ENCODE measurements around the gene FAM72C.
A peak's percentile ranks its signal among the peaks of the same experiment; 100 is the strongest.
"Not testable (repeated sequence)": the region's sequence is repeated elsewhere in the genome, so short reads cannot be mapped to it uniquely, and the experiment has no call there.

The FAM72C gene

DNA sequence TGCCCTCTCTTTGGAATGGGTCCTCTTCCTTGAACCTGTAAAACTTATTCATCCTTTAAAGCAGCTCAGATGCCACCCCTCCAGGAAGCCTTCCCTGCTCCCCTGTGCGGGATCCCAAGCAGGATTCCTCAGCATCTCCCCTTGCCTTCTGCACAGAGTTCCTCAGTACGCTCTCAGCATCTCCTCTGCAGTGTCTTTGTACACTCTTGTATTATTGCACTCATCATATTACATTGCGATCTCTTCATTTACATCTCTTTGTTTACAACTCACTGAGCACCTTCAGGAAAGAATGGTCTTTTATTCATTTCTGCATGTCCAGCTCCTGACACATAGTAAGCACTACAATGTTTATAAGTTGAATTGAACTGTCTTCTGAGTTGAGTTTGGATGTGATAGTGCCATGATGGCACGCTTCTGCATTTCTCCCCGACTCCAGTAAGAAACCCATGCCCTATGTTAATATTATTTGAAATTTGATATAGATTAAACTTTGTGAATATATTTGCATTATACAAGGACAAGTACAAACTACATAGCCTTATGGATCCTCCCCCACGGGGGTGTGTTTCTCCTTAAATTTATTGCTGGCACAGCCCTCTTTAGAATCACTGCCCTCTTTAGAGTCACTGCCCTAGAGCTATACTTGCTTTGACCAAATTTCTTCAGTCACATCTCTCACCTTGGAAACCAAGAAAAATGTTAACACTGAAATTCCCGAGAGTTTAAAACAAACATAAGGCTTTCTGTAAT is 13.1 kb upstream of the FAM72C start:
- not testable (repeated sequence) for DNase-seq

DNA sequence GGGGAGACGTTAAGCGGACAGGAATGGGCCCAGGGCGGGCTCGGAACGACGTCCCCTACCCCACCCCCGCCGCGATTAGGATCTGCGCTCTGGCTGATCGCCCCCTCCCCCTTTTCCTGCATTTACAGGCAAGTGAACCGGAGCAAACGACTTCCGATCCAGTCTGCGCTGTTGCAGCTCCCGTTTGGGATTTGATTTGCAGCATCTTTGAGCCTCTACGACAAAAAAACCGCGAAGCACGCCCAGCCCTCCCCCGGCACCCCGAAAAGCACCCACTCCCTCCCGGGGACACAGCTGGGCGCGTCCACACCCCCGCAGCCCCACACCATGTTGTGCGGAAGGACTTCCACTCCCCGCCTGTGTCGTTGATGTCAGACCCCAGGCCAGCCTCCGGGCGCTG is 2.6 kb upstream of the FAM72C start:
- DNase-seq: peak; percentile 0

DNA sequence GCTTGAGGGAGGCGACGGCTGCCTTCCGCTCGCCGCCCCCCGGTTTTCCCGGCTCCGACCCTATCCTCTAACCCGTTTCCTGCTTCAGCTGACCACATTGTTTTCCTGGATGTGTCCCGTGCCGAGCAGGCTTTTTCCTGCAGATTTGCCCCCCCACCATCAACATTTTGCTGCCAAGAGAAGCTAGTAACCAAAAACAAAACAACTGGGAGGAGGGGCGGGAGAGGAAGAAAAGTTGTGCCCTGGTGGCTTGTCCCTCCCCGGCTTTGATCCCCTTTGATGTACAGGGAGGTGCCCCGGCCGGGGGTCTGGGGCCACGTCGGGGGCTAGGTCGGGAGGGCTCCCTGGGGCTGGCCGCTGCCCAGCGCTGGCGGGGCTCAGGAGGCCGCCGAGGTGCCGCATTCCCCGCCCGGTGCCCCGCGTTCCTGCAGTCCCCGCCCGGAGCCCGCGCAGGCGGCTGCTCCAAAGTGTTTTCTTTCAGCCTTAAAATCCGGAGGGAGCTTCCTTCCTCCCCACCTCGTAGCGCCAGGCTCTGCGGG is 2.2 kb upstream of the FAM72C start:
- DNase-seq: not testable (repeated sequence)

DNA sequence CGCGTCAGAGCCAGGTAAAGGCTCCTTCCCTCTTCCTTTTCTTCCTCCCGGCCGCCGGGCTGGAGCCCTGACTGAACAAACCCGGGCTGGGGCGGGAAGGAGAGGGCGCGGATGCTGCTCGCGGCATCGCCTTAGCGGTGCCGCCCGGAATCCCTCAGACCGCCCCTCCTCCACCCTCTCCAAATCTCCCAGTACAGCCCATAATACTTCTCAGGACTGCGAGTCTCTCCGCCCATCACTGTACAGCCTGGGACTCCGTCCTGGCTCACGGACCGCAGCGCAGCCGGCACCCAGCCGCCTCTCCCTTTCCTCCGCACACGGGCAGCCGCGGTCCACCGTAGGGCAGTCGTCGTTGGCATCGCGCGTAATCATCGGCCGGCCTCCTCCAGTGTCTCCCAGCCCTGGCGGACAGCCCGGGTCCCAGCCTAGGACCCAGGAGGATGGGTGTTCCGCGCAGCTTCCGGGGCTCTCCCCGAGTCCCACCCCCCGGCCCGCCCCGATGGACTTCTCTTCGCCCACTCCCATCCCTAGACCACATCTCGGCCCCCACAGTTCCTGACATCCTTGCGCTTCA is 1.1 kb upstream of the FAM72C start:
- not testable (repeated sequence) for DNase-seq

DNA sequence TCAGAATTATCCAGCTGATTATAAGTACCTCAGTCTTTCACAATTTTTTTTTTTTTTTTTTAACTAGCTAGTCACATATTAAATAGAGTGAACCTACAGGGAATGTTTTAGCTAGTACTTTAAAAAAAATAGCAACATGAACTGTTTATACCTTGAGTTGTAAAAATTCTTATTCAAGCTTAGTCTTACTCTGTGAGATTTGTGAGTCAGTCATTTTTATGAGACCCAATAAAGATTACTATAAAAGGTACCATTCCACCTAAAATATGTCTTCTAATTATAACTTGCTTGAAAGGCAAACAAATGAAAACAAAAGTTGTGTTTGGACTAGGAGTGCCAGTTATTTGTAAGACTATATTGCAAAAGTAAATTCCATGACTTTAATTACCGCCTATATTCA is 5.9 kb downstream of the FAM72C start:
- DNase-seq: not testable (repeated sequence)

DNA sequence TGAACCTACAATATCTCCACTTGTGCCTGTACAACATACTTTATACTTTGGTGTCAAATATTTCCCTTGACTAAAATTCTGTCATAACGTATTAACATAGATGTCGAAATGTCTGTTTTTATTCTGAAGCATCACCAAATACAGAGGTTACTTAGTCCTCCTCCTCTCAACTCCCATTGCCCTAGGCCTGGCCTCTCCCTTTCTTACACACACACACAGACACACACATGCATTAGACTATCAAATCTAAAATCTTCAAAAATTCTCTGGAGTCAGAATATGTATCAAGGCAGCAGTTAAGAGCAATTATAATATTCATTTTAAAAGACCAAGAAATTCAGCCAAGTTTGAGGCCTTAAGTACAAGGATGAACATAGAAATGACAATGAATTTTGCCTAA is 7.5 kb downstream of the FAM72C start:
- not testable (repeated sequence) for DNase-seq

DNA sequence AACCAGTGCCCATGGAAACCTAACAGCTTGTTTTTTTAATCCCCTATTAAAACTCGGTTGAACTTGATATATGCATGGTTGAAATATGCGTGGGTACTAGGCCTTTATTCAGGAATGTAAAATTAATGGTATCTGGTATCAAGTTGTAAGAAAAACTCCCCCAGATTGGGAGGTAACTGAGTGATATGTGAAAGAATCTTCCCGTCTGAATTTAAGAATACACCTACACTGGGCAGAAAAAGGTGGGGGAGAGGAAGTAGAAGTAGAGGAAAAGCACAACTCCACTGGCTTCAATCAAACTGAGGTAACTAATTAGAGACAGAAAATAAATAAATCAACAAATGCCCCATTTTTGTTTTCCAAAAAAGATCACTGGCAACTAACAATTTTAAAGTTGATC is 15.9 kb downstream of the FAM72C start:
- not testable (repeated sequence) for DNase-seq

DNA sequence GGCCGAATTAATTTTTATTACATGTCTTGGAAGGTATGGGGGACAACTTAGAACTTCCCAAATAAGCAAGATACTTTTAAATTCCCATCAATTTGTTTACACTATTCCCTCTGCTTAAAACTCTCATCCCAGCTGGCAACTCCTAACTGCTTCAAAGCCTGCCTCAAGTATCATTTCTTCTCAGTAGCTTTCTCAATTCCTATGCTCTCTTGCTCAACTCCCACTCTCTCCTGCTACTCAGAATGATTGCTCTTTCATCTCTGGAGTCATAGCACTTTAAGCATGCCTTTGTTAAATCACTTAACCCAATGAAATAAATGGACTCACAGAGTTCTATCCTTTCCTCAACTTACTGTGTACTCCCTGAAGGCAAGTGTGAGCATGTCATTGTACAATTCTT is 18.9 kb downstream of the FAM72C start:
- not testable (repeated sequence) for DNase-seq

DNA sequence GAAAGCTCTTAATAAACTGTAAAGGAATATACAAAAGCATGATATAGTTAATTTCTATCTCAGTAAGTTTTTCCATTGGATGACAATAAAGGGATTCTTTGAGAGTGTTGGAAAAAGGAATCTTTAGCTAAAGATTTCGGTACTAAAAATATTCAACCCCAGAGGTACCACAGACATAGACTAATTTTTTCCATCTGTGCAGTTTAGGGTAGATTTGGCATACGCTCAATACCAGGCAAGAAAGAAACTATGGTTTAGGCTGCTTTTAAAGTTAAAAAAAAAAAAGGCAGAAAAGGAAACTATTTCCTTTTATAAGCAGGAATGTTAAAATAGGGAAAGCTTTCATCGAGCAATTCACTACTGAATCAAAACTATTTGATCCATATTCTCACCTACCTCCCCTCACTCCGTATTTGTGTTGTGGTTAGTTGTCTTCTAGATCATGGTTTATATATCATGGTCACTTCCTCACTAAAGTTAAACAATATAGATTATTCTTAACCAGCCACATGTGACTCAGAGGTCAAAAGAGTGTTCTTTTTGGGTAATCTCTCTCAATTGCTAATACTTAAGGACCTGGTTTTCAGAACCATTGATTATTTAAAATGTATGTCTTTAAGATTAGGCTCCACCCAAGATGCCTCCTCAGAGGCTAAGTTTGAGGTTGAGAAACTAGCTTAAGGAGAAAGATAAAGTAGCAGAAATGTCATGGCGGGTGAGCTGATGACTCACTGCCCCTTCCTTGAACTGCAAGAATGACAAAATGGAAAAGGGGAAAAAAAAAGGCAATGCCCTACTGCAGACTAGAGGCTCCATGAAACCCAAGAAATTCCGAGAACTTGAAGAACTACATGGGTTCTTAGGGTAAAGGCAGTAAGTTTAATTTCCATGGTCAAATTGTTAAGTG is 20.0 kb downstream of the FAM72C start:
- not testable (repeated sequence) for DNase-seq

DNA sequence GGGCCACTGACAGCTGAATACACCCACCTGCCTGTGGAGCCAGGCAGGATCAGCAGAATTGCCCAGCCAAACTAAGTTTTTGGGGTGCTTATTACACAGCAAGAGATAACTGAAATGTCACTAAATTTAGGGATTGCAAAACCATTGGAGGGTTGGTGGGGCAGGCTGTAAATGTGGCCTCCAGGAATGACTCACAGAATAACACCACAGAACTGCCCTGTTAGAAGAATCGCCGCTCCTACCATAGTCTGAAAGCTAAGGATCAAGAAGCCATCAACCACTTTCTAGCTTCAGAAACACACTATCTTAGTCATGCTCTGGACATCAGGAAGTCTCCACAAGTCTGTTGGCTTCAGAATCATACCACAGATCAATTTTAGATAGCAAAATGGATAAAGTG is 24.0 kb downstream of the FAM72C start:
- DNase-seq: not testable (repeated sequence)

DNA sequence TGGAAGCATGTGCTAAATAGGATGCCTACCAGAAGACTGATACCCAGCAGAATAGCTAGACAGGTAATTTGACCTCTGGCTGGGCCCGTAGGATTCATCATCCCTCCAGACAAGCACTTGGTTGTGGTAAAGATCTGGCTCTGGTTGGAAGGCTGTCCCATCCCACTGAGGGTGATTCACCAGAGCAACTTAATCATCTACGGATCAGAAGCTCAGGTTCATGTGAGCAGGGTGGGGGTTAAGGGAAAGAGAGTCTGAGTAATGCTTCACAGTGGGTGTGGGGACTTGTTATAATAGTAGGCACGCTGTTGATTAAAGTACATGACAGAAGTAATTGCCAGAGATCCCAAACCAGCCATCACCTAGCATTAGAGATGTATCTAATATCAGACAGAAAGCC is 26.5 kb downstream of the FAM72C start:
- DNase-seq: not testable (repeated sequence)

DNA sequence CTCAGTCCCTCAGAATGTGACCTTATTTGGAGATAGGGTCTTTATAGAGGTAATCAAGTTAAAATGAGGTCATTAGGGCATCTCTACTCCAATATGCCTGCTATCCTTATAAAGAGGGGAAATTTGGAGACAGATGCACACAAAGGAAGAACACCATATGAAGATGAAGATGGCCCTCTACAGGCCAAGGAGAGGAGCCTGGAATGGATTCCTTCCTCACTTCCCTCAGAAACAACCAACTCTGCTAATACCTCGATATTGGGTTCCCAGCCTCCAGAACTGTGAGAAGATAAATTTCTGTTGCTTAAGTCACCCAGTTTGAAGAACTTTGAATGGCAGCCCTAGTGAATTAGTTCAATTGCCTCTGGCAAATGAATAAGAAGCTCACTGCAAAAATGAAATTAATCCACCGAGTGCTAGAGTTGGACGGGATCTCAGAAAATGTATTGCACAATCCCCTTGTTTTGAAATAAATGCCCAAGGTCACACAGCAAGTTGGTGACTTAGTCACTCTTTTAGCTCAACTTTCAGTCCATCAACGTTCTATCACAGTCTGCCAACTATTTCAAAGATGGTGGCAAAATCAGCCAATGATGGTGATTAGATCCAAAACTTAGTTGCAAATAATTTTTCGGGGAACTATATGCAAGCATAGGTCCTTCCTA is 27.1 kb downstream of the FAM72C start:
- not testable (repeated sequence) for DNase-seq

DNA sequence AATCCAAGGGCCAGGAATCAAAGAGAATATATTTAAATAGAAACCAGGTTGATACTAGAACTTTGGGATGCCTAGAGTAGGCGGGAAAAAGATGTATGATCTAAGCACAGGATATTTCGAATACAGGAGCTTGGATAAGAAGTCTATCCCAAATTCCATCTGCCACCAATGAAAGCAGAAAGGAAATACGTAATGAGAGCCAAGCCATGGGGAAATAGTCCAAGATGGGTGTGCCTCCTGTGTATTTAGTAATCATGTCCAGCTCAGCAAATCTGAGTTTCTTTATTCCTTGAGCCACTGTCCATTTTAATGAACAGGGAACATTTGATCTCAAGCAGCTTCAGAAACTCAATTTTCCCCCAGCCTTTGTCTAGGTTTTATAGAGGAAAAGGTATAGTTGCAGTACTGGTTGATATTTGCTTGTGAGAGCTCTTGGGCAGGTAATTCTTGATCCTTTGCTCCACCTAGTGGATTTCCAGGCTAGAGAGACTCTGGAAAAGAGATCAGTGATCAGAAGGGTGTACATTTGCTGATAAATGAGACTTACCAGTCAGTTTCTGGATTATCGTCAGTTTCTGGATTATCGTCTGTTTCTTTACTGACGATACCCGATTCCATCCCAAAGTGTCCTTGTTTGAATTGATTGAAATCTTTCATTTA is 28.3 kb downstream of the FAM72C start:
- not testable (repeated sequence) for DNase-seq

DNA sequence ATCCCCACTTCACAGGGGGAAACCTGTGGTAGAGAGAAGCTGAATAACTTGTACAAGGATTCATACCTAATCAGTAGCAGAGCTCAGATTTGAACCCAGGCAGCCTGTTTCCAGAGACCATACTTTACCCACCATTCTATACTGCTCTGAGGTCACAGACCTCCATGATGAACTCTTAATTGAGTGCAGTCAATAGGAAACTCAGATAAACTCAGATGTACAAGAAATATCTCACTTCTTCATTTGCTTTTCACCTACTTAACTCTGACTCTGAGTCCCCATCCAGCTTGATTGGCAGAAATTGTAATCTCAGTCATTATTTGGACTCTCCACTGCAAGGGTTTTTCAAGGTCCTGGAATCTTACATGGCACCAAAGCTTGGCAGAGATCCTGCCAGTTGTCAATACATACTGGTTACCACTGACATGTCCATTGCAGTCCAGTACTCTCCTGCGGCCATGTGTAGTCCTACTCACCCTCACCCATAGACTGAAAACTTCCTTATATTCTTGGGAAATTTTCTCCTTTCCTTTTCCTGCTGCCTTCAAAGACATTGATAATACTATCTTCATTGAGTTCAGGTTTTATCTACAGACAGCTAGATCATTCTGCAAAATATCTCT is 29.4 kb downstream of the FAM72C start:
- DNase-seq: not testable (repeated sequence)

DNA sequence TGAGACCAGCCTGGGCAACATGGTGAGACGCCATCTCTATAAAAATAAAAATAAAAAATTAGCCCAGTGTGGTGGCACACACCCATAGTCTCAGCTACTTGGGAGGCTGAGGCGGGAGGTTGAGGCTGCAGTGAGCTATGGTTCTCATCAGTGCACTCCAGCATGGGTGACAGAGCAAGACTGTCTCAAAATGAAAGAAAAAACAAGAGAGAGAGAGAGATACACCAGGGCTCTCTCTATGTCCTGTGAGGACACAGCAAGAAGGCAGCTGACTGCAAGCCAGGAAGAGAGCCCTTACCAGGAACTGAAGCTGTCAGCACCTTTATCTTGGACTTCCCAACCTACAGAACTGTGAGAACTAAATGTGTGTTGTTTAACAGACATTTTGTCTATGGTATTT is 32.1 kb downstream of the FAM72C start:
- not testable (repeated sequence) for DNase-seq

DNA sequence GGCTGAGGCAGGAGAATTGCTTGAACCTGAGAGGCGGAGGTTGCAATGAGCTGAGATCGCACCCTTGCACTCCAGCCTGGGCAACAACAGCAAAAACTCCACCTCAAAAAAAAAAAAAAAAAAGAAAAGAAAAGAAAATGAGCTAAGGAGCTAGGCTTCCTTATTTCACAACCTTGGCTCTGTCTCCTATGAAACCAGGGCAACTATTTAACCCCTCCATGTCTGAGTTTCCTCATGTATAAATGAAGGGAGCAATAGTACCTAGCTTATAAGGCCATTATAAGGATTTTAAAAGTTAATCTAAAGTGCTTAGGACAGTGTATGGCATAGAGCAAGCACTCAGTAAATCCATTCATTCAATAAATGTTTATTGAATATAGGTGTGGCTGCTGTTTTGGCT is 32.9 kb downstream of the FAM72C start:
- not testable (repeated sequence) for DNase-seq

DNA sequence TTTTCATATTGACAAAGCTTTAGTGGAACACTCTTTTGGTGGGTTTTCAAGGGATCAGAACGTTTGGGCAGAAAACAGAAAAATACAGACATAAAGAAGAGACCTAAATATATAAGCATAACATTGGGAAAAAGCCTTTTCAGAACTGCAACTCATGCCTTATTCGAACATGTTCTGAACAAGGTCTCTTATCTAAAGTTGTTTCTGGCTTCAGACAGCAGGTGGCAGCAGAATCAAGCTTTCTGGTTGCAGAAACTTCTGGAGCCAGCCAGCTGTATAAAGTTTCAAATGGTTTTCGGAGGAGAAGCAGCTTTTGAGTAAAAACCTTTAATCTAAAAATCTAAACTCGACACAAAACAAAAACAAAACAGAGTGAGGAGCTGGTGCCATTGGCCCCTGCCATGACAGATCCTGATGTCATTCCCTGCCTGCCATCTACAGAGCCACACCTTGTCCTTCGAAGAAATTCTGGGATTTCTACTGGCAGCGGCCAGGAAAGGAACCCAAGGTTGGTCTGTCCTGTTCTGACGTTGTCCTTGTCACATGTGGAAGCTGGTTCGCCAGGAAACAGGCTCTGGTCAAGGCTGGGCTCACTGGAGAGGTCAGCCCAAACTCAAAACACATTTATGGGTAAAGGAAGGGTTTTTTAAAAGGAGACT is 35.2 kb downstream of the FAM72C start:
- peak; percentile 0 for DNase-seq

DNA sequence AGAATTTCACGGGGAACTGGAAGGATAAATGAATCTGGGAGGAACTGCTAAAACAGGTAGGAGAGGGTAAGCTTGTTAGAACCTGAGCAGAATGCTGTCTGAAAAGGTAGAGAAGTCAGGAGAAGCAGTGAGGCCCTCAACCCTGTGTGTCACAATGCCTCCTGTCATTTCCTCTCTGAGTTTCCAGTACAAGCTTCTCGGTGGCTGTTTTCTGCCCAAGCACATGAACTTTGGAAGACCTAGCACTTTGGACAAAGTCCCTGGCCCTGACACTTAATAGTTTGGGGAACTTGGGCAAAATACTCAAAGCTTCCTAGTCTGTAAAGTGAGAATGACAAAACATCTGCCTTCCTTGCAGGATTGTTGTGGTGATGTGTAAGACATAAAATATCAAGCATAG is 52.7 kb downstream of the FAM72C start:
- DNase-seq: not testable (repeated sequence)

DNA sequence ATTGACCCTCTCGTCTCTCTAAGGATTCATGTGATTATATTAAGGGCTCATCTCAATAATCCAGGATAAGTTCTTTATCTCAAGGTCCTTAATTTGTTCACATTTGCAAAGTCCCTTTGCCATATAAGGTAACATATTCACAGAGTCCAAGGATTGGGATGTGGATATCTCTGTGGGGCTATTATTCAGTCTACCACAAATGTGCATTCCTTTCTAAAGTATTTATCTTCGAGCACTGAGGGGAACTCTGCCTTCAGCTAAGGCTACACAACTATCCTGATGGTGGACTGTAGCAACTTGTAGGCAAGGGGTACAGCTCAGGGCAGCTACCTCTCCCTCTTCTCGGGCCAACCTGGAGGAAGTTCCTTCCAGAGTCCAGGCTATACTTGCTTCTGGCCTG is 53.2 kb downstream of the FAM72C start:
- DNase-seq: not testable (repeated sequence)

DNA sequence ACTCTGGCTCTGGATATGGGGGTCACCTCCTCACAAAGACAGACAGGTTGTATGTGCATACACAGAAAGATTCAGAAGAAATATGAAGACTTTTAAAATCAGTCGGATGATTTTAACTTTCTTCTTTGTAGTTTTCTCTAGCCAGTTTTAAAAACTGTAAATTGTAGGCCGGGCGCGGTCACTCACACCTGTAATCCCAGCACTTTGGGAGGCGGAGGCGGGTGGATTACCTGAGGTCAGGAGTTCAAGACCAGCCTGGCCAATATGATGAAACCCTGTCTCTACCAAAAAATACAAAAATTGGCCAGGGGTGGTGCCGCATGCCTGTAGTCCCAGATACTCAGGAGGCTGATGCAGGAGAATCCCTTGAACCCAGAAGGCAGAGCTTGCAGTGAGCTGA is 58.1 kb downstream of the FAM72C start:
- DNase-seq: not testable (repeated sequence)

Measured in fibroblast of skin of right quadriceps (primary cell).